Fibroblast of lung (primary cell): ENCODE measurements around the gene CALD1. TPM values are rescaled to one million over a fixed set of nuclear protein-coding genes. Genes with fewer than 3 reads are reported as not detected.

Source experiments
- DNase-seq, 2 donors: peaks; one replicate each; pipeline versions ENCODE4 v3.0.0 to v3.0.0-alpha.2; 2010; ENCODE audit warnings: low read depth in 2 of 2
- H2AFZ ChIP-seq: 2 replicates; pipeline ENCODE4 v1.5.1; 2012; ENCODE audit warnings: low read length, control low read depth, inconsistent platforms
- H3K27ac ChIP-seq: 2 replicates; pipeline ENCODE4 v1.5.1; 2011; ENCODE audit warnings: low read length, control low read depth; ENCODE audit not compliant: insufficient read depth
- H3K27me3 ChIP-seq: 2 replicates; pipeline ENCODE4 v1.5.1; 2011; ENCODE audit warnings: mild to moderate bottlenecking, low read length; ENCODE audit not compliant: control insufficient read depth, insufficient read depth
- H3K36me3 ChIP-seq: 2 replicates; pipeline ENCODE4 v1.5.1; 2011; ENCODE audit warnings: low read length; ENCODE audit not compliant: control insufficient read depth, insufficient read depth
- H3K4me1 ChIP-seq: 2 replicates; pipeline ENCODE4 v1.5.1; 2011; ENCODE audit warnings: low read length; ENCODE audit not compliant: control insufficient read depth, insufficient read depth; ENCODE audit errors: extremely low read depth
- H3K4me2 ChIP-seq: 2 replicates; pipeline ENCODE4 v1.5.1; 2011; ENCODE audit warnings: low read length, control low read depth; ENCODE audit not compliant: insufficient read depth; ENCODE audit errors: extremely low read depth
- H3K4me3 ChIP-seq, 4 experiments: fragments of 200-600 bp in 1 of 4; sonication (generic) in 1 of 4; replicated peaks in 1 of 4; 2 replicates each; pipeline ENCODE4 v1.5.1; 2011 to 2016; ENCODE audit warnings: low read length in 4 of 4, low read depth in 3 of 4, mild to moderate bottlenecking in 3 of 4, control low read depth in 2 of 4, inconsistent platforms in 1 of 4, mixed read lengths in 1 of 4; ENCODE audit not compliant: insufficient read depth in 1 of 4; ENCODE audit errors: control extremely low read depth in 1 of 4
- H3K79me2 ChIP-seq: 2 replicates; pipeline ENCODE4 v1.5.1; 2012; ENCODE audit warnings: mild to moderate bottlenecking, low read length, inconsistent platforms; ENCODE audit not compliant: control insufficient read depth, insufficient read depth
- H3K9ac ChIP-seq: 2 replicates; pipeline ENCODE4 v1.5.1; 2011; ENCODE audit warnings: mild to moderate bottlenecking, low read length, control low read depth; ENCODE audit not compliant: insufficient read depth
- H3K9me3 ChIP-seq: 2 replicates; pipeline ENCODE4 v1.5.1; 2012; ENCODE audit warnings: low read depth, low read length; ENCODE audit not compliant: control insufficient read depth, insufficient read depth
- H4K20me1 ChIP-seq: 2 replicates; pipeline ENCODE4 v1.5.1; 2011; ENCODE audit warnings: low read length; ENCODE audit not compliant: control insufficient read depth, insufficient read depth; ENCODE audit errors: extremely low read depth
- CTCF ChIP-seq, 2 donors: IDR thresholded peaks in 1 of 2; conservative IDR thresholded peaks in 1 of 2; 1 replicate in 1 of 2; 2 replicates in 1 of 2; pipeline ENCODE4 v1.5.1; 2011 to 2012; ENCODE audit warnings: low read length in 2 of 2, control low read depth in 1 of 2, inconsistent platforms in 1 of 2, low read depth in 1 of 2, mild to moderate bottlenecking in 1 of 2
- EZH2 ChIP-seq: IDR thresholded peaks from 2 replicates; pipeline ENCODE4 v1.5.1; 2012; ENCODE audit warnings: low read length, control low read depth, mild to moderate bottlenecking; ENCODE audit errors: missing control alignments
- polyA plus RNA-seq, 2 donors: library from polyadenylated mRNA; depleted of rRNA in 1 of 2; stranded (reverse) in 1 of 2; unstranded in 1 of 2; fragments of >200 nt; gene quantifications; 2 replicates each; pipeline ENCODE4 v1.2.1, GENCODE V29; 2011 to 2012; ENCODE audit warnings: missing spikeins in 1 of 2
- total RNA-seq: library from RNA; depleted of rRNA; stranded (reverse); fragments of >200 nt; gene quantifications from 2 replicates; pipeline ENCODE4 v1.2.1, GENCODE V29; 2014

The CALD1 gene
- total and polyA plus RNA-seq, 2 donors (not counting 1 experiment from before 2014, with no cell fraction given) = 343 to 1,187 TPM

GRCh38 chr7:134946260-134946659, 166.8 kb downstream of the CALD1 start:
- H3K36me3 ChIP-seq = peaks cover 6% of the 10 kb centered on the region
- TF ChIP-seq EZH2 (no peak), CTCF (conservative IDR thresholded peaks at IDR 0.05 in 1 of 2, IDR thresholded peaks at IDR 0.05 in 1 of 2; ENCODE audit: low read depth in 1 of 2, low read length in 2 of 2) (no peak)
- no peak overlapping the region for H3K9ac ChIP-seq
- no peaks in the 10 kb centered on the region for H3K79me2 ChIP-seq
- no peak overlapping the region for H2AFZ ChIP-seq
- no peaks in the 10 kb centered on the region for H3K27me3 ChIP-seq
- H3K4me1 ChIP-seq = peaks cover 4% of the 10 kb centered on the region
- H4K20me1 ChIP-seq = no peaks in the 10 kb centered on the region
- H3K27ac ChIP-seq = no peak overlapping the region
- H3K4me2 ChIP-seq = no peak overlapping the region
- no peak overlapping the region for H3K4me3 ChIP-seq
- peak; percentile 35 to 52 for DNase-seq
- H3K9me3 ChIP-seq = no peaks in the 10 kb centered on the region

- Histone ChIP-seq H4K20me1 (no peaks in the 10 kb centered on the region), H3K9me3 (no peaks in the 10 kb centered on the region), H3K27me3 (no peaks in the 10 kb centered on the region), H3K4me3 (no peak overlapping the region), H3K9ac (no peak overlapping the region), H3K36me3 (peaks cover 6% of the 10 kb centered on the region), H3K79me2 (no peaks in the 10 kb centered on the region), H3K4me2 (no peak overlapping the region), H2AFZ (no peak overlapping the region), H3K4me1 (peaks cover 4% of the 10 kb centered on the region), H3K27ac (no peak overlapping the region)
- no peak for TF ChIP-seq CTCF (conservative IDR thresholded peaks at IDR 0.05 in 1 of 2, IDR thresholded peaks at IDR 0.05 in 1 of 2; ENCODE audit: low read depth in 1 of 2, low read length in 2 of 2)
- TF ChIP-seq EZH2 = no peak
- DNase-seq = no peak
These were observed 167.9 kb downstream of the CALD1 start for GRCh38 chr7:134947329-134947728.

- Histone ChIP-seq H3K36me3 (peaks cover 6% of the 10 kb centered on the region), H3K27me3 (no peaks in the 10 kb centered on the region), H3K9me3 (no peaks in the 10 kb centered on the region), H4K20me1 (no peaks in the 10 kb centered on the region), H3K27ac (no peak overlapping the region), H3K4me3 (no peak overlapping the region), H3K4me1 (peaks cover 4% of the 10 kb centered on the region), H3K79me2 (no peaks in the 10 kb centered on the region), H2AFZ (no peak overlapping the region), H3K4me2 (no peak overlapping the region), H3K9ac (no peak overlapping the region)
- TF ChIP-seq CTCF (conservative IDR thresholded peaks at IDR 0.05 in 1 of 2, IDR thresholded peaks at IDR 0.05 in 1 of 2; ENCODE audit: low read depth in 1 of 2, low read length in 2 of 2) = no peak
- TF ChIP-seq EZH2 = no peak
- no peak for DNase-seq
These were observed 168.4 kb downstream of the CALD1 start for GRCh38 chr7:134947831-134948230.
